HepG2 (cell line): ENCODE data around the gene FXYD6. TPM values are rescaled to one million over a fixed set of nuclear protein-coding genes. Genes with fewer than 3 reads are reported as not detected.

Experiments used
- ATAC-seq: fragments of 200-7000 bp; cut with Tn5 transposase; 3 replicates; pipeline ENCODE4 v1.9.1; 2020; ENCODE audit warnings: mild to moderate bottlenecking, moderate library complexity
- BruUV-seq: library from RNA; stranded (reverse); fragments of 400-500 nt; replicated peaks from 2 replicates; lab custom pipeline; 2021; lab: Mats Ljungman, UMichigan
- CTCF ChIA-PET: fragments of 300-600 bp; formaldehyde crosslinking; extraction: SDS; loops from one replicate; lab custom pipeline; 2021; ENCODE audit warnings: low total read pairs, inconsistent platforms, low intra/inter-chr PET ratio; lab: Yijun Ruan, JAX
- POLR2A ChIA-PET: fragments of 350-600 bp; sonication (Branson Sonifier 250); formaldehyde crosslinking; loops from one replicate; lab custom pipeline; 2020; ENCODE audit warnings: antibody characterized with exemption, inconsistent platforms; lab: Yijun Ruan, JAX
- DNase-seq: peaks from one replicate; pipeline ENCODE4 v3.0.0-alpha.2; 2015; ENCODE audit warnings: low spot score
- FAIRE-seq: peaks from 3 replicates; lab custom pipeline; 2011; peaks lifted over from hg19 to GRCh38; lab: Jason Lieb, UNC
- H2AFZ ChIP-seq: one replicate; pipeline ENCODE4 v1.6.1; 2011; ENCODE audit warnings: low read length, inconsistent platforms
- H3K27ac ChIP-seq: fragments of 300-600 bp; 3 replicates; pipeline ENCODE4 v1.8.0; 2011; ENCODE audit warnings: mixed run types, mild to moderate bottlenecking, mixed read lengths, low read length, inconsistent platforms; ENCODE audit not compliant: insufficient read depth; ENCODE audit errors: extremely low read length
- H3K27me3 ChIP-seq, 2 experiments: fragments of 200-600 bp in 1 of 2; 2 replicates in 1 of 2; 3 replicates in 1 of 2; pipeline versions ENCODE4 v1.6.0 to v1.8.0; 2011; ENCODE audit warnings: low read length in 2 of 2, mild to moderate bottlenecking in 2 of 2, moderate library complexity in 2 of 2, inconsistent platforms in 1 of 2; ENCODE audit not compliant: insufficient read depth in 2 of 2, control insufficient read depth in 1 of 2
- H3K36me3 ChIP-seq, 2 experiments: fragments of 200-600 bp in 1 of 2; replicated peaks in 1 of 2; 2 replicates in 1 of 2; 3 replicates in 1 of 2; pipeline versions ENCODE4 v1.5.1 to v1.8.0; 2011; ENCODE audit warnings: low read length in 2 of 2, inconsistent platforms in 1 of 2; ENCODE audit not compliant: insufficient read depth in 2 of 2, control insufficient read depth in 1 of 2
- H3K4me1 ChIP-seq: 2 replicates; pipeline ENCODE4 v1.5.1; 2012; ENCODE audit warnings: low read length, inconsistent platforms; ENCODE audit not compliant: insufficient read depth
- H3K4me2 ChIP-seq: 2 replicates; pipeline ENCODE4 v1.6.0; 2011; ENCODE audit warnings: low read depth, low read length, inconsistent platforms
- H3K4me3 ChIP-seq, 3 experiments: fragments of 200-600 bp in 1 of 3; sonication (generic), shearing (Covaris generic) in 1 of 3; replicated peaks in 1 of 3; 2 replicates each; pipeline ENCODE4 v1.5.1; 2011 to 2016; ENCODE audit warnings: low read length in 3 of 3, inconsistent platforms in 2 of 3, low read depth in 2 of 3, mild to moderate bottlenecking in 2 of 3, control low read depth in 1 of 3, mixed read lengths in 1 of 3; ENCODE audit not compliant: insufficient read depth in 1 of 3
- H3K79me2 ChIP-seq: one replicate; pipeline ENCODE4 v1.6.1; 2011; ENCODE audit warnings: low read length, inconsistent platforms; ENCODE audit not compliant: insufficient read depth
- H3K9ac ChIP-seq: 2 replicates; pipeline ENCODE4 v1.6.0; 2011; ENCODE audit warnings: mild to moderate bottlenecking, low read depth, low read length, inconsistent platforms; ENCODE audit not compliant: insufficient read depth
- H3K9me3 ChIP-seq: 2 replicates; pipeline ENCODE4 v1.5.1; 2012; ENCODE audit warnings: mild to moderate bottlenecking, low read length
- H4K20me1 ChIP-seq: 2 replicates; pipeline ENCODE4 v1.6.0; 2011; ENCODE audit warnings: inconsistent platforms, mild to moderate bottlenecking, low read length, moderate library complexity; ENCODE audit not compliant: insufficient read depth
- ATF3 ChIP-seq: sonication (generic); formaldehyde crosslinking; IDR thresholded peaks from 2 replicates; pipeline ENCODE4 v1.4.0; 2020; ENCODE audit warnings: missing genetic modification reagents
- CSRNP1 ChIP-seq: sonication (generic); formaldehyde crosslinking; IDR thresholded peaks from 2 replicates; pipeline ENCODE4 v1.8.1; 2023; ENCODE audit warnings: mild to moderate bottlenecking, missing genetic modification reagents
- HNF4G ChIP-seq, 2 experiments: sonication (generic) in 1 of 2; formaldehyde crosslinking in 1 of 2; IDR thresholded peaks; 2 replicates each; pipeline versions ENCODE4 v1.4.0 to v1.6.1; 2011 to 2020; ENCODE audit warnings: borderline replicate concordance in 2 of 2, low read depth in 2 of 2, mild to moderate bottlenecking in 2 of 2, low read length in 1 of 2, missing genetic modification reagents in 1 of 2, moderate library complexity in 1 of 2
- HOXA3 ChIP-seq: sonication (generic); formaldehyde crosslinking; IDR thresholded peaks from 2 replicates; pipeline ENCODE4 v1.5.0; 2020; ENCODE audit warnings: missing genetic modification reagents
- IKZF5 ChIP-seq: IDR thresholded peaks from 2 replicates; pipeline ENCODE4 v1.6.1; 2018; ENCODE audit warnings: missing genetic modification reagents, mild to moderate bottlenecking, missing compliant biosample characterization
- JUN ChIP-seq: sonication (generic); formaldehyde crosslinking; IDR thresholded peaks from 2 replicates; pipeline ENCODE4 v1.4.0; 2020; ENCODE audit warnings: mild to moderate bottlenecking, missing genetic modification reagents
- KDM5B ChIP-seq: sonication (generic); formaldehyde crosslinking; IDR thresholded peaks from 2 replicates; pipeline ENCODE4 v1.4.0; 2020; ENCODE audit warnings: missing genetic modification reagents, mild to moderate bottlenecking, borderline replicate concordance
- MTF1 ChIP-seq: sonication (generic); formaldehyde crosslinking; IDR thresholded peaks from 2 replicates; pipeline ENCODE4 v1.5.0; 2020; ENCODE audit warnings: missing genetic modification reagents
- PRDM4 ChIP-seq: sonication (generic); formaldehyde crosslinking; IDR thresholded peaks from 2 replicates; pipeline ENCODE4 v1.9.0; 2021; ENCODE audit warnings: missing genetic modification reagents, borderline replicate concordance
- RAD51 ChIP-seq: fragments of 450-650 bp; IDR thresholded peaks from 2 replicates; pipeline ENCODE4 v1.6.1; 2016; ENCODE audit warnings: borderline replicate concordance
- RORA ChIP-seq: sonication (generic); formaldehyde crosslinking; IDR thresholded peaks from 2 replicates; pipeline ENCODE4 v1.5.0; 2020; ENCODE audit warnings: mild to moderate bottlenecking, missing genetic modification reagents, moderate library complexity
- SPEN ChIP-seq: sonication (generic); formaldehyde crosslinking; IDR thresholded peaks from 2 replicates; pipeline ENCODE4 v1.5.1; 2020; ENCODE audit warnings: low read depth, mild to moderate bottlenecking, missing genetic modification reagents
- ZBTB1 ChIP-seq: sonication (generic); formaldehyde crosslinking; IDR thresholded peaks from 2 replicates; pipeline ENCODE4 v1.4.0; 2020; ENCODE audit warnings: missing genetic modification reagents, borderline replicate concordance
- ZIK1 ChIP-seq: sonication (generic); formaldehyde crosslinking; IDR thresholded peaks from 2 replicates; pipeline ENCODE4 v1.5.0; 2020; ENCODE audit warnings: mild to moderate bottlenecking, low read depth, missing genetic modification reagents, borderline replicate concordance
- ZKSCAN8 ChIP-seq: IDR thresholded peaks from 2 replicates; pipeline ENCODE4 v1.6.1; 2016; ENCODE audit warnings: borderline replicate concordance, missing genetic modification reagents, missing compliant biosample characterization
- ZNF501 ChIP-seq: sonication (generic); formaldehyde crosslinking; IDR thresholded peaks from 2 replicates; pipeline ENCODE4 v1.5.1; 2020; ENCODE audit warnings: mild to moderate bottlenecking, moderate library complexity, missing genetic modification reagents
- ZNF891 ChIP-seq: sonication (generic); formaldehyde crosslinking; IDR thresholded peaks from 2 replicates; pipeline ENCODE4 v1.5.0; 2020; ENCODE audit warnings: mild to moderate bottlenecking, missing genetic modification reagents
- ZSCAN12 ChIP-seq: sonication (generic); formaldehyde crosslinking; IDR thresholded peaks from 2 replicates; pipeline ENCODE4 v1.9.0; 2021; ENCODE audit warnings: mild to moderate bottlenecking, missing genetic modification reagents
- WGBS: methylation state at CpG from one replicate; pipeline ENCODE4 v1.1.6; 2017; ENCODE audit warnings: low lambda C conversion rate; 5-methylcytosine and 5-hydroxymethylcytosine counted together
- in situ Hi-C: cut with HindIII; loops from 2 replicates; pipeline ENCODE4 v1.10.0; 2017; ENCODE audit warnings: low pct_unique_long_range_greater_than_20kb; ENCODE audit not compliant: extremely low pct_ligation_motif_present
- intact Hi-C: fragments of 100-400 bp; cut with micrococcal nuclease; formaldehyde crosslinking; loops from one replicate; pipeline ENCODE4 v1.10.0; 2022; ENCODE audit not compliant: unreplicated experiment
- polyA plus RNA-seq, 8 experiments: library from polyadenylated mRNA; depleted of rRNA in 3 of 8; stranded (reverse) in 7 of 8; unstranded in 1 of 8; fragments of >200 nt; fragmentation: Illumina TruSeq in 4 of 8; extraction: Trizol in 4 of 8; gene quantifications; 2 replicates each; pipeline versions ENCODE4 v1.2.1 to v1.2.3, GENCODE V29; 2011 to 2016; ENCODE audit warnings: low read depth in 4 of 8, missing spikeins in 1 of 8, mixed read lengths in 1 of 8; ENCODE audit not compliant: insufficient read depth in 1 of 8
- total RNA-seq, 5 experiments: library from RNA; depleted of rRNA; stranded (reverse); fragments of >200 nt; fragmentation: Illumina TruSeq; extraction: Trizol; gene quantifications; 2 replicates each; pipeline ENCODE4 v1.2.3, GENCODE V29; 2016; ENCODE audit warnings: low read depth in 1 of 5

FXYD6 gene
- total and polyA plus RNA-seq, 2 of the 13 experiments (the other 11 are each of a cell fraction or from before 2014, with no cell fraction given) = not detected

GRCh38 chr11:117859488-117860112 lies 16.9 kb downstream of the FXYD6 start:
- no peaks in the 10 kb centered on the region for H3K9me3 ChIP-seq

More at GRCh38 chr11:117859488-117860112, 16.9 kb downstream of the FXYD6 start:
- ATAC-seq (no peak), FAIRE-seq (no peak), DNase-seq (no peak)
- Histone ChIP-seq H3K36me3 (no peaks in the 10 kb centered on the region), H3K4me3 (no peak overlapping the region), H4K20me1 (no peaks in the 10 kb centered on the region), H3K4me1 (no peaks in the 10 kb centered on the region), H3K79me2 (no peaks in the 10 kb centered on the region), H3K4me2 (no peak overlapping the region), H3K27ac (no peak overlapping the region), H3K9ac (no peak overlapping the region), H2AFZ (no peak overlapping the region), H3K27me3 (peaks cover 5 to 58% of the 10 kb centered on the region in 2 experiments; a peak in 4 of 5 replicates)
- CTCF ChIA-PET = no interaction called here
- in situ Hi-C loops = no loop called here
- intact Hi-C loops = no loop called here
- POLR2A ChIA-PET = no interaction called here
- TF ChIP-seq IKZF5 (CRISPR knock-in tag) = no peak
- TF ChIP-seq PRDM4 = no peak
- no peak for TF ChIP-seq RORA (CRISPR knock-in tag)
- no peak for TF ChIP-seq ATF3 (CRISPR knock-in tag)
- no peak for TF ChIP-seq ZNF501 (CRISPR knock-in tag)
- TF ChIP-seq ZNF891 (CRISPR knock-in tag) = no peak
- no peak for TF ChIP-seq ZSCAN12 (CRISPR knock-in tag)
- TF ChIP-seq HNF4G (IDR thresholded peaks at IDR 0.05; ENCODE audit: borderline replicate concordance, low read depth, low read length) = no peak
- no peak for TF ChIP-seq HNF4G (CRISPR knock-in tag; IDR thresholded peaks at IDR 0.05; ENCODE audit: borderline replicate concordance, low read depth)
- no peak for TF ChIP-seq CSRNP1 (CRISPR knock-in tag)
- TF ChIP-seq ZKSCAN8 = no peak
- no peak for TF ChIP-seq JUN (CRISPR knock-in tag)
- TF ChIP-seq RAD51 = no peak
- TF ChIP-seq ZIK1 (CRISPR knock-in tag) = no peak
- TF ChIP-seq MTF1 (CRISPR knock-in tag) = no peak
- TF ChIP-seq HOXA3 = no peak
- no peak for TF ChIP-seq ZBTB1 (CRISPR knock-in tag)
- no peak for TF ChIP-seq SPEN
- TF ChIP-seq KDM5B (CRISPR knock-in tag) = no peak
- BruUV-seq = no TSS peak
- 40% methylated on average over 9 of the region's 9 CpGs for WGBS
